ENCODE measurements around the gene PLCE1. TPM values are rescaled to one million over a fixed set of nuclear protein-coding genes. Genes with fewer than 3 reads are reported as not detected.

PLCE1 gene
- total and polyA plus RNA-seq, 2 donors (not counting 3 experiments of a cell fraction or from before 2014, with no cell fraction given) = 0.01 to 0.04 TPM

DNA sequence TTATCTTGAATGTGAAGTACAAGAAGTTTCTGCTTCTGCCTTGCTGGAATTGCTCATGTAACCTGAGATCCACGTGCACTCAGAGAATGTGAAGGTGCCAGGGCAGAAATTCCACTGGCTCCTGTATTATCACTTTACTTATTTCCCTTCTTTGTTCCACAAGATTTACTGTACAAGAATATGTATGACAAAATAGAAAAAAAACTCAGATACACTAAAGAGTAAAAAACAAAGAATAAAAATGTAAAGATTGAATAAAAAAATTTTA, 43.0 kb downstream of the PLCE1 start:
- H3K4me1 ChIP-seq (ENCODE audit: control insufficient read depth, extremely low read depth, insufficient read depth, low read length) = no peaks in the 10 kb centered on the region
- no peaks in the 10 kb centered on the region for H3K9me3 ChIP-seq (replicated peaks; ENCODE audit: control insufficient read depth, insufficient read depth, low read length)
- H3K9ac ChIP-seq (replicated peaks; ENCODE audit: extremely low read depth, insufficient read depth, low read length) = no peak overlapping the region
- no peaks in the 10 kb centered on the region for H3K36me3 ChIP-seq (ENCODE audit: control insufficient read depth in 2 of 2, extremely low read depth in 1 of 2, insufficient read depth in 2 of 2, low read length in 2 of 2)
- DNase-seq (ENCODE audit: low read depth, low spot score) = no peak
- H3K27ac ChIP-seq (ENCODE audit: insufficient read depth, low read depth, low read length) = no peak overlapping the region
- no peak overlapping the region for H3K4me3 ChIP-seq (replicated peaks in 1 of 3; ENCODE audit: insufficient read depth in 1 of 3, low read depth in 1 of 3, low read length in 3 of 3)
- H3K9me1 ChIP-seq (replicated peaks; ENCODE audit: control insufficient read depth, extremely low read depth, insufficient read depth, low read length) = no peaks in the 10 kb centered on the region
- dilution Hi-C loops (cut with MboI; ENCODE audit: extremely low pct_ligation_motif_present, low sequenced_read_pairs) = no loop called here
- no peak overlapping the region for H3K4me2 ChIP-seq (ENCODE audit: insufficient read depth, low read length)
- intact Hi-C loops (cut with micrococcal nuclease) = no loop called here
- no peaks in the 10 kb centered on the region for H4K20me1 ChIP-seq (replicated peaks; ENCODE audit: control insufficient read depth, extremely low read depth, insufficient read depth, low read length)
- POLR2A ChIA-PET = no interaction called here
- BruUV-seq (replicated peaks) = no TSS peak
- no peak for TF ChIP-seq POLR2A (IDR thresholded peaks at IDR 0.05; ENCODE audit: low read depth, low read length)
- TF ChIP-seq MYC (IDR thresholded peaks at IDR 0.05; ENCODE audit: low read depth, low read length) = no peak
- TF ChIP-seq EZH2 (IDR thresholded peaks at IDR 0.05; ENCODE audit: borderline replicate concordance, low read depth, low read length, severe bottlenecking) = no peak
- no peak for TF ChIP-seq JUN (IDR thresholded peaks at IDR 0.05; ENCODE audit: borderline replicate concordance, insufficient read depth, insufficient read length, low read depth)
- TF ChIP-seq POLR2AphosphoS5 (IDR thresholded peaks at IDR 0.05; ENCODE audit: insufficient read depth, low read depth, low read length) = no peak
- no peak for TF ChIP-seq FOS (IDR thresholded peaks at IDR 0.05; ENCODE audit: borderline replicate concordance, insufficient read depth, low read length)
- no peaks in the 10 kb centered on the region for H3K79me2 ChIP-seq (ENCODE audit: control insufficient read depth, insufficient read depth, low read length)
- no peak for FAIRE-seq
- CTCF ChIA-PET = no interaction called here
- H3K27me3 ChIP-seq (ENCODE audit: control insufficient read depth in 2 of 2, insufficient read depth in 2 of 2, low read length in 2 of 2) = no peaks in the 10 kb centered on the region
- no peak overlapping the region for H2AFZ ChIP-seq (ENCODE audit: low read depth, low read length)

GRCh38 chr10:94037286-94037685, 43.6 kb downstream of the PLCE1 start:
- H3K79me2 ChIP-seq (ENCODE audit: control insufficient read depth, insufficient read depth, low read length) = no peaks in the 10 kb centered on the region
- H3K27ac ChIP-seq (ENCODE audit: insufficient read depth, low read depth, low read length) = no peak overlapping the region
- CTCF ChIA-PET = no interaction called here
- FAIRE-seq (no peak), DNase-seq (ENCODE audit: low read depth, low spot score) (no peak)
- no peaks in the 10 kb centered on the region for H3K9me1 ChIP-seq (replicated peaks; ENCODE audit: control insufficient read depth, extremely low read depth, insufficient read depth, low read length)
- no peaks in the 10 kb centered on the region for H3K27me3 ChIP-seq (ENCODE audit: control insufficient read depth in 2 of 2, insufficient read depth in 2 of 2, low read length in 2 of 2)
- no peak for TF ChIP-seq EZH2 (IDR thresholded peaks at IDR 0.05; ENCODE audit: borderline replicate concordance, low read depth, low read length, severe bottlenecking)
- no TSS peak for BruUV-seq (replicated peaks)
- no peak overlapping the region for H2AFZ ChIP-seq (ENCODE audit: low read depth, low read length)
- H3K4me1 ChIP-seq (ENCODE audit: control insufficient read depth, extremely low read depth, insufficient read depth, low read length) = no peaks in the 10 kb centered on the region
- dilution Hi-C loops (cut with MboI; ENCODE audit: extremely low pct_ligation_motif_present, low sequenced_read_pairs) (no loop called here), intact Hi-C loops (cut with micrococcal nuclease) (no loop called here)
- no peaks in the 10 kb centered on the region for H3K9me3 ChIP-seq (replicated peaks; ENCODE audit: control insufficient read depth, insufficient read depth, low read length)
- no peak overlapping the region for H3K9ac ChIP-seq (replicated peaks; ENCODE audit: extremely low read depth, insufficient read depth, low read length)
- no peak overlapping the region for H3K4me2 ChIP-seq (ENCODE audit: insufficient read depth, low read length)
- no peaks in the 10 kb centered on the region for H4K20me1 ChIP-seq (replicated peaks; ENCODE audit: control insufficient read depth, extremely low read depth, insufficient read depth, low read length)
- H3K36me3 ChIP-seq (ENCODE audit: control insufficient read depth in 2 of 2, extremely low read depth in 1 of 2, insufficient read depth in 2 of 2, low read length in 2 of 2) = no peaks in the 10 kb centered on the region
- POLR2A ChIA-PET = no interaction called here
- H3K4me3 ChIP-seq (replicated peaks in 1 of 3; ENCODE audit: insufficient read depth in 1 of 3, low read depth in 1 of 3, low read length in 3 of 3) = no peak overlapping the region

Measured in endothelial cell of umbilical vein (primary cell).